Dedifferentiated amniotic fluid mesenchymal stem cell (primary cell): ENCODE measurements around the gene SLC30A7.
A peak's percentile ranks its signal among the peaks of the same experiment; 100 is the strongest.

Experiments
- DNase-seq: peaks from one replicate; pipeline ENCODE4 v3.0.0-alpha.2; 2016; ENCODE audit errors: extremely low spot score

Gene SLC30A7

DNA sequence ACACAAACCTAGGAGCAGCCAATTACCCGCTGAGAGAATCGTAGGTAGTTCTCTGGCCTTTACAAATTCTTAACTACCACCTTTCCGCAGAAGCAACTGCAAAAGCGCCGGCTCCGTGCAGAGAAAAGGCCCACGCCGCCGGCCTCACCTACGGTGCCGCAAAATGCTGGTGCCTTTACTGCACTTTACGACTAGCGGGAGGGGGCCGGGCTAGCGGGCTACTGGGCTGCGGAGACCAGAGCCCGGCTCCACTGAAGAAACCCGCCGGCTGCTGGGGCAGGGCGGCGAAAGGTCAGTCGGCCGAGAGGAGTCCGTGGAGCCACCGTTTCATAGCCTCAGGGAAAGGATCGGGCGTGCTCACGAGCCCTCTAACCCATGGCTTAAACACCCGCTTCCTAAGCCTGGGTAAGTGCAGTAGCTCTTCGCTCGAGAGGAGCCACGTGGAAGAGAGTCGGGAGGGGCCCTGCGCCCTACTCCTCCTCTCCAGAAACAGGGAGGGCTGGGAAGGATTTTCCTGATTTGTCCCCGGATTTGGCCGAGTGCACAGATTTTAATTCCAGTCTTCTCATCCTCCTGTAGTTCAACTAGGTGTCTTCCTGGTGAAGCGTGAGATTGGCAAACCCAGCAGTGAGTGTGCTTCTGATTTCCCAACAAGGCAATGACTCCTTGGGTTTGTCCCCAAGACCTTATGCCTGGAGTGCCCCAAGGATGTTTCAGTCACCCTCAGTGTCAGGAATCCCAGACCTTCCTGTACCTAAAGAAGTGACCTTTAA lies 130.0 kb downstream of the SLC30A7 start, which contains the start of gene DPH5:
Gene DPH5 (minus strand): TSS at position 128 of the 773 bp plus-strand sequence. CDS start 341 bp downstream, outside the sequence.
- peak; percentile 92 for DNase-seq

DNA sequence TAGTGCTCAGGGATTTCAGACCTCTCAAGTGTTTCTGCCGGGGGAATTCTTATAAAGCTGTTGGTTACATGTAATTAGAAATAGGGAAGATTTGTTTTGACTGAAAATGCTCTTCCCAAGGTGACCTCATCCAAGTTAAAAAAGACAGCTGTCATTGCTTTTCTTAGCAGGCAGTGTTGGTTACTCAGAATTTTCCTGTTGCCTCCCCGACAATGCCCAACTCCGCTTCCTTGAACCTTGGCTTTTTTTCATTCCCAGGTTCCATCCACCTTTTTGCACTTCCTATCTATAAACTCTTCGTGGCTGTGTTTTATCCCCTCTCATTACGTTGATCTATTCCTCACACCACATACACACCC lies 130.5 kb downstream of the SLC30A7 start:
- DNase-seq: no peak

GRCh38 chr1:101027194-101027772 lies 131.4 kb downstream of the SLC30A7 start:
- DNase-seq: no peak

GRCh38 chr1:101028466-101028865 lies 132.6 kb downstream of the SLC30A7 start:
- DNase-seq: no peak

DNA sequence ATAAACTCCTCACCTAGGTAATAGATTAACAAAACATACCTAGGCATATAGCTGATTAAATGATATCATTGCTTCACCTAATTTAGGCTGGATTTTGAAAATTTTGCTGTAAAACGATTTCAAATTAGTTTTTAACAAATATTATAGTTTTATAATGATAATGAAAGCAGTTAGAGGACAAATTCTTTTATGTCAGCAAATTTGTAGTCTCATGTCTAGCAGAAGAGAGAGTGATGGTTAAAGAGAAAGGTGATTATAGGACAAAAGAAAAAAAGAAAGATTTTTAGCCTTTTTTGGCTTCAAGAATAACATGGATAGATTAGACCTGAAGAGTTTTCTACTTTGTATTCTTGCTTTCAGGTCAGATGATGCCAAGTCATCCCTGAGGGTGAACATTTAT lies 133.3 kb downstream of the SLC30A7 start:
- no peak for DNase-seq

GRCh38 chr1:101030881-101031280 lies 135.0 kb downstream of the SLC30A7 start:
- no peak for DNase-seq
